B cell (primary cell): Measurements from ENCODE around the gene PCGF3.

ENCODE experiments used
- CTCF ChIP-seq: fragments of 200-600 bp; IDR thresholded peaks from one replicate; pipeline ENCODE4 v1.8.0; 2022; ENCODE audit warnings: antibody characterized with exemption, mild to moderate bottlenecking
- EZH2 ChIP-seq: IDR thresholded peaks from 2 replicates; pipeline ENCODE4 v1.6.1; 2012; ENCODE audit warnings: borderline replicate concordance, low read depth, mild to moderate bottlenecking, moderate library complexity, low read length; ENCODE audit not compliant: insufficient read depth, poor library complexity, severe bottlenecking

- TF ChIP-seq CTCF (no peak), EZH2 (no peak)
These were observed 38.0 kb downstream of the PCGF3 start for GRCh38 chr4:743463-744211.
